RPMI7951 (cell line): ENCODE data around the gene TMEM116. TPM values are rescaled to one million over a fixed set of nuclear protein-coding genes. Genes with fewer than 3 reads are reported as not detected.
"Not testable (repeated sequence)": the region's sequence is repeated elsewhere in the genome, so short reads cannot be mapped to it uniquely, and the experiment has no call there.

Source experiments
- DNase-seq: peaks from one replicate; pipeline ENCODE4 v3.0.0-alpha.2; 2012; ENCODE audit warnings: low read depth
- total RNA-seq: library from RNA; depleted of rRNA; stranded (reverse); fragments of >200 nt; shearing (Covaris generic); gene quantifications from 2 replicates; pipeline ENCODE4 v1.2.3, GENCODE V29; 2014

Gene TMEM116
- total RNA-seq, 1 experiment from 2014 or later = 12.4 TPM

DNA sequence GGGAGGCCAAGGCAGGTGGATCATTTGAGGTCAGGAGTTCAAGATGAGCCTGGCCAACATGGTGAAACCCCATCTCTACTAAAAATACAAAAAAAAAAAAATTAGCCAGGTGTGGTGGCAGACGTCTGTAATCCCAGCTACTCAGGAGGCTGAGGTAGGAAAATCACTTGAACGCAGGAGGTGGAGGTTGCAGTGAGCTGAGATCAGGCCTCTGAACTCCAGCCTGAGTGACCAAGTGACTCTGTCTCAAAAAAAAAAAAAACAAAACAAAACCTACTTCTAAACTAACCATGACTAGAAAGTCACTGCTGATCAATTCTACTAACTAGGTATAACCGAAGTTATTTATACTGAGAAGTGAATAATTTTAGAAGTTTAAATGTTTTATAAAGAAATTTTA lies 3.4 kb downstream of the TMEM116 start:
- not testable (repeated sequence) for DNase-seq

DNA sequence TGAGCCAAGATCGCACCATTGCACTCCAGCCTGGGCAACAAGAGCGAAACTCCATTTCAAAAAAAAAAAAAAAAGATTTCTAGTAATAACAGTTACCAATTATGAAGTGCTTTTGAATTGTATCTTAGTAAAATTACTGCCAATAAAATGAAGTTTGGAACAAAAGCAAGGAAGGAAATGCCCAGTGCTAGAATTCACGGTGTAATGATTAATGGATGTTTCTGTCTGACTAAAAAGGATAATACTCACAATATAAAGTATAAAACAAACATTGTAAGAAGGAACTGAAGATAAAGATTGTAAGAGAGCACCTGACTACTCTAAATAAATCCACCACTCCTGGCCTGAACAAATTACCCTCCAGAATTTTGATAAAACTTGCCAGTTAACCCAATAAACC lies 4.0 kb downstream of the TMEM116 start:
- DNase-seq = no peak

DNA sequence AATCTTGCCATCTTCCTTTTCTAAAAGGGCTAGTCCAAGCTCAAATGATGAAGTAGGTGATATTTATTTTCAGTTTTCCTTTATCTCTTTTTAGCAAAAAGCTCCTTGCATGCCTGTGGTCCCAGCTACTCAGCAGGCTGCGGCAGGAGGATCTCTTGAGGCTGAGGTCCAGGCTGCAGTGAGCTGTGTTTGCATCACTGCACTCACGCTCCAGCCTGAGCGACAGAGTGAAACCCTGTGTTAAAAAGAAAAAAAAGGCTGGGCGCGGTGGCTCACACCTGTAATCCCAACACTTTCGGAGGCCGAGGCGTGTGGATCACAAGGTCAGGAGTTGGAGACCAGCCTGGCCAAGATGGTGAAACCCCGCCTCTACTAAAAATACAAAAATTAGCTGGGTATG lies 5.0 kb downstream of the TMEM116 start:
- DNase-seq = no peak

DNA sequence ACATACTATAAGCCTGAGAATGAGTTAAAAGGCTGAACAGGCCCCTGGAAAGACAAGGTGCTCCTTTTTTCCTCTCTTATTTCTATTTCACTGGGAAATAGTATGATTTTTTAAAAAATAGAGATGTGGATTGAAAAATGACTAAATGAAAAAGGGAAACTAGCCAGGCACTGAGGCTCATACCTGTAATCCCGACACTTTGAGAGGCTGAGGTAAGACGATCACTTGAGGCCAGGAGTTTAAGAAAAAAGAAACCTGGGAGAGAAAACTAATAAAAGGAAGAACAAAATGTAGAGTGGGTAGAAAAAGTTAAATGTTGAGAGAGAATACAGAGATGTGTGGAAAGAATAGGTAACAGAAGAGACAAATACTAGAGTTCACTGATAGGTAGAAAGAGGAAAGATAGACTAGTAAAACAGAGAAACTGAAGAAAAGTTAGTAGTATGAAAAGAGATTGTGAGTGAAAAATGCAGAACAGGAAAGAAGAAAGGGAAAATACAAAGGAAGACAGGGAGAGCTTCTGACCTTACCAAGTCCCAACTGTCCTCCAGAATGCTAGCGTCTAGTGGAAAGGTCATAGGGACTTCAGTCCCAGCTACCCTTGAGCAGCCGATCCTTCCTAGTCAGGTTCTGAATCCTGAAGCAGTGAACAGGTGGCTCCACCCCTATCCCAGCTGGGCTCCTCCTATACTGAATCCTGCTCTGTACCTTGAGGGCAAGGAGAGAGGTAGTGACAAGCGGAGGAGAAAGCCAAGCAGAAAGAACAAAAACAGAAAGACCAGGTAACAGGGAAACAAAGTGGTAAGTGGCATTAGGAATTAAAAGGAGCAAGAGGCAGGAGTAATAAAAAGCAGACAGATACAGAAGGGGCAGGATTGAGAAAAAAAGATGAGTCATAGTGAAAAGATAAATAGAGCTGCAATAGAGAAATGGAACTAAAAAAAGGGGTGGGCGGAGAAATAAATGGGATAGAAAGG lies 7.3 kb downstream of the TMEM116 start:
- DNase-seq = no peak

DNA sequence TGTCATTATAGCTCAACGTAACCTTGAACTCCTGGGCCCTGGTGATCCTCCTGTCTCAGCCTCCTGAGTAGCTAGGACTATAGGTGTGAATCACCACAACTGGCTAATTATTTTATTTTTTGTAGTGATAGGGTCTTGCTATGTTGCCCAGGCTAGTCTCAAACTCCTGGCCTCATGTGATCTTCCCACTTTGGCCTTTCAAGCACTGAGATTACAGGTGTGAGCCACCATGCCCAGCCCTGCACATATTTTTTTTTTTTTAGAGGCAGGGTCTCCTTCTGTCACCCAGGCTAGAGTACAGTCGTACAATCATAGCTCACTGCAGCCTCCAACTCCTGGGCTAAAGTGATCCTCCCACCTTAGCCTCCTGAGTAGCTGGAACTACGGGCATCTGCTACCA lies 8.9 kb downstream of the TMEM116 start:
- no peak for DNase-seq

DNA sequence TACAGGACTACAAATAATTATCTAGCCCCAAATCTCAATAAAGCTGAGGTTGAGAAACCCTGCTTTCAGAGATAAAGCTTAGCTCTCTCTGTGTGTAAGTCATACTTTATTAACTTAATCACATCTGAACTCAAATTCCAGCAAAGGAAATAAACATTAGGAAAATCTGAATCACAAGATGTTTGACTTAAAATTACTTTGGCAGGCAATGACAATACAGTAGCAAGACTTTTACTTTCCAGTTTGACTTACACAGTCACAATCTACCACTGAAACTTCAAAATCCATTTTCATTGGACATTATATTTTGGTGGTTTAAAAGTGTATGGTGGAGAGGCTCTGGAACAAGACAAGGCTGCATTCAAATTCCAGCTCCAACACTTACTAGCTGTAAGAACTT lies 11.4 kb downstream of the TMEM116 start:
- no peak for DNase-seq

DNA sequence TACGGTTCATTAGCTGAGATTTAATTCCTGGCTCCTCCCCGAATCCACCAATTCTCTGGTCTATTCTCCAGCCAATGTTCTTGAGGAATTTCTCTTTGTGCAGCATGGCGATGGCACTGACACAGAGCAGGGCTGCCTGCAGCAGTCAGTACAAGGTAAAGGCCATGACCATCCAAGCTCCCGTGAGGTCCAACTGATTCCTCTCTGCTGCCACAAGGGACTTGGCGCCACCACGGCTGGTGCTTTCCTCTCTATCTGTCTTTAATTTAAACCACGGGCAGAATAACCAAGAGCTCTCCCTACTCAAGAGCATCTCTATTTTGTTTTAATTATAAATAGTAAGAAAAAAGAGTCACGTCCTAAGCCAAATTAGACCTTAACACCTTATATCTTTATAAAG lies 12.1 kb downstream of the TMEM116 start:
- no peak for DNase-seq

DNA sequence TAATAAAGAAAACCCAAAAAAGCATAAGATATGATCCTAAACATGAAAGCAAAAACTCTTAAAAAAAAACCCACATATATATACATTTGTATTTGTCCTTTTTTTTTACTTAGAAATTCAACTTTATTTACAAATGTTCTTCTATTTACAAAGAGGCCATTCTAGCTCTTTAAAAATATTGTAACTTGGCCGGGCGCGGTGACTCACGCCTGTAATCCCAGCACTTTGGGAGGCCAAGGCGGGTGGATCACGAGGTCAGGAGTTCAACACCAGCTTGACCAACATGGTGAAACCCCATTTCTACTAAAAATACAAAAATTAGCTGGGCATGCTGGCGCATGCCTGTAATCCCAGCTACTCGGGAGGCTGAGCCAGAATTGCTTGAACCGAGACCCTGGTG lies 13.8 kb downstream of the TMEM116 start:
- not testable (repeated sequence) for DNase-seq

DNA sequence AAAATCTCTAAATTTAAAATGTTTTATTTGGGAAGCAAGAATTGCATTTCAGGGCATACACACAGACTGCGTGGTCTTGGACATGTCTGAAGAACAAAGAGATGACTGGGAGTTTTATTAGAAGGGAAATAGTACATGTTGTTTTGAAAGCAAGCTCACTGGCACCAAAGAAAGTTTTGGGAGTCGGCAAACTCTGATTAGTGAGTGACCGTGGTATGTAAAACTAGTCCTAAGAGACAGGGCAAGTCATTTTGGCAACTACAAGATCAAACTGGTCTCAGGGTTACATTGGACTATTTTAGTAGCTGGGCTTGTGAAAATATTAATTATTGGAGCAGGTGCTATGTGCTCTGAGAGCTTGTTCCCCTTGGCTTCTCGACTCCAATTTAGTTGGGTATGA lies 14.9 kb downstream of the TMEM116 start:
- DNase-seq = no peak

DNA sequence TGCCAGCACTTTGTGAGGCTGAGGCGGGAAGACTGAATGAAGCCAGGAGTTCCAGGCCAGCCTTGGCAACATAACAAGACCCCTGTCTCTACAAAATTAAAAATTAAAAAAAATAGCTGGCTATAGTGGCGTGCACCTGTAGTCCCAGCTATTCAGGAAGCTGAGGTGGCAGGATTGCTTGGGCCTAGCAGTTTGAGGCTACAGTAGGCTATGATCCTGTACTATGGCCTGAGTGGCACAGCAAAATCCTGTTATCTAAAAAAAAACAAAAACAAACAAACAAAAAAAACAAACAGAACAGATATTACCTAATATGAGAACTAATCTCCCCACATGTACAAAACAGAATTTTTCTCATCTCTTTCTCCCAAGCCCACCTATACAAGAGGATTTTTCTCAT lies 15.7 kb downstream of the TMEM116 start:
- DNase-seq = no peak

DNA sequence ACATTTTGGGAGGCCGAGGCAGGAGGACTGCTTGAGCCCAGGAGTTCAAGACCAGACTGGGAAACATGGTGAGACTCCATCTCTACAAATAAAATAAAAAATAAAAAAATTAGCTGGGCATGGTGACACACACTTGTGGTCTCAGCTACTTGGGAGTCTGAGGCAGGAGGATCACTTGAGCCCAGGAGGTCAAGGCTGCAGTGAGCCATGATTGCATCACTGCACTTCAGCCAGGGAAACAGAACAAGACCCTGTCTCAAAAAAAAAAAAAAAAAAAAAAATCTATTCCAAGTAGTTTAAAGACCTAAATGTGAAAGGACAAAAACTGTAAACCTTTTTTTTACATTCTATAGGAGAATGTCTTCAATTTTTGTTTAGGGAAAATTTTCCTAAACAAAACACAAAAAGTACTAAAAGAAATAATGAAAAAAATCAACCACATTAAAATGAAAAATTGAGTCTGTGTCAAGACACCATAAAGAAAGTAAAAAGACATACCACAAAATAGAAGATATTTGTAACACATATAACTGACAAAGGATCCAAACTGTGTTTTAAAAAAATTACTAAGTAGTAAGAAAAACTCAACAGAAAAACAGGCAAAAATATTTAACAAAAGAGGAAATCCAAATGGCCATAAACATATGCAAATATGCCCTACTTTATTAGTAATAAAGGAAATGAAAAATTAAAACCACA lies 17.0 kb downstream of the TMEM116 start:
- no peak for DNase-seq

DNA sequence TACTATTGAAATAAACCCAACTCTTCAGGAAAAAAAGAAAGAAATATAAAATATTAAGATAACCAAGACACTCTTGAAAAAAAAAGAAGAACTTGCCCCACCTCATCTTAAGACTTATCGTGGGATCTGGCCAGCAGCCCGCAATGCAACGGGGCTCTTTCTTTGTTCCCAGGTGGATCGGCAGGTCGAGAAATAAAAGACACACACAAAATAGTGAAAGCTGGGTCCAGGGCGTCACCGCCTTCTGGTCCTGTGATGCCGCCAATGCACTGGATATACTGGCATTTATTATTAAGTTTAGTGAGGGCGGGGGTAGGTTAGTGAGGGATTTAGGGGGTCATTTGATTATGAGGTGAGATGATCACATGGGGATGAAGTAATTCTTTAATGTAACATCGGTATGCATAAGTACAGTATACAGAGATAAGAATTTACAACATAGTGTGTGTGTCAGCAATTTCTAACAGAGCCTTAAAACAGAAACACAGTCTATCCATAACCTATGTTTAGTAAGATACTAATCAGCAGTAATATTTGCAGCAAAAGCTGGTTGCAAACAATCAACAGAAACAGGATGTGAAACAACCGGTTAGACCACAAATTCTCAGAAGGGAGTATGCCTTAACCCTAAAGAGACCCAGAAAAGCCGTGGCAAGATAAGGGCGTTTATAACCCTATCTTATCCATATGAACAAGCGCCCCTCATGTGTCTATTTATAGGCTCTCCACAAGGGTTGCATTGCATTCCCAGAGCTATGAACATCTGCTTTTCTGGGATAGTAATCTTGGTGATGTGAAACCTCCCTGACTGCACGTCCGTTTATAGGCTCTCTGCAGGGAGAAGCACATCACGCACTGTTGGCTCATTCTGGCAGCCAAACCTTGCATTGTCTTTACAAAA lies 18.5 kb downstream of the TMEM116 start:
- DNase-seq = not testable (repeated sequence)

DNA sequence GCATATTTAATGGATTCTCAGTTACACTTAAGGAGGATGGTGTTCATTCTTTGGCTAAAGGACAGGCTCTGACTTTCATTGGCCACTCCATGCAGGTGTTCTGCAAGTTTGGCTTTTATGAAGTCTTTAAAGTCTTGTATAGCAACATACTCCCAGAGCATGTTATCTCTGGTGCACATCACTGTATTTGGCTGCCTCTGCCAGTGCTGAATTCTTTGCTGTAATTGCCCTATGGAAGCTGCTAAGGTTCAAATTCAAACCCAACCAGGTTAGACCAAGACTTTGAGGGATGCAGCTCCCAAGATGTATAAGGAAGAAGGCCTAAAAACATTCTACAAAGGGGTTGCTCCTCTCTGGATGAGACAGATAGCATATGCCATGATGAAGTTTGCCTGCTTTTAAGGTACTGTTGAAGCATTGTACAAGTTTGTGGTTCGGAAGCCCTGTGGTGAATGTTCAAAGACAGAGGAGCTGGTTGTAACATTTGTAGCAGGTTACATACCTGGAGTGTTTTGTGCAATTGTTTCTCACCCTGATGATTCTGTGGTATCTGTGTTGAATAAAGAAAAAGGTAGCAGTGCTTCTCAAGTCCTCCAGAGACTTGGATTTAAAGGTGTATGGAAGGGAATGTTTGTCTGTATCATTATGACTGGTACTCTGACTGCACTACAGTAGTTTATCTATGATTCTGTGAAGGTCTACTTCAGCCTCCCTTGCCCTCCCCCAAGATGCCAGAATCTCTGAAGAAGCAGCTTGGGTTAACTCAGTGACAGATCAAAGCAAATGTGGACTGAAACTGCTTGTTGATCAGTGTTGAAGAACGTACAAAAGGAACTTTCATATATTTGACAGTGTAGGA lies 19.4 kb downstream of the TMEM116 start:
- no peak for DNase-seq

DNA sequence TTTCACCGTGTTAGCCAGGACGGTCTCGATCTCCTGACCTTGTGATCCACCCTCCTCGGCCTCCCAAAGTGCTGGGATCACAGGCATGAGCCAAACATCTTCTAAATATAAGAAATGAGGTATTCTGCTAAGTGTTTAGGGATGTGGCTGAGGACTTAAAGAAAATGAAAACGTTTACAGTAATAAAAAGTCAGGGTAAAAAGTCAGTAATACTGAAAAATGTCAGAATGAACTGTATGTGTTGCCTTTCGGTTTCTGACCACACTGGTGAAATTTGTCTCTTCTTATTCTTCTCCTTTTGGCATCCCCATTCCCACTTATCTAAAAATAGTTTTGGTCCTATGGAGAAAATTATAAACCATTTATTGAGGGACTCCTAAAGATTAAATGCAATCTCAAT lies 20.5 kb downstream of the TMEM116 start:
- DNase-seq = no peak

DNA sequence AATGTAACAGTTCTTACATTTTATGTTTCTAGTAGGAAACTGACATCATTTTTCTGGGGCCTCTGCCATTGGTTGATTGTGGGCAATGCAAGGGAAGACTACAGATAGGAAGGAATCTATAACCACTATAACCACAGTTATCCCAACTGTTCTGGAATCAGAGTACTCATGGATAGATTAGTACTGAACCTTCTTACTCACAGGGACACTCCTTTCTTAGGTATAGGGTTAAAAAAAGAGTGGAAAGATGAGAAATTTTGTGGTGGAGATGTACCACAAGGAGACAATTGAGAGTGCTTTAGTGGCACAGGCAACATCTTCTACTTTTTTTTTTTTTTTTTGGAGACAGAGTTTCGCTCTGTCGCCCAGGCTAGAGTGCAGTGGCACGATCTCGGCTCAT lies 21.0 kb downstream of the TMEM116 start:
- DNase-seq = no peak

DNA sequence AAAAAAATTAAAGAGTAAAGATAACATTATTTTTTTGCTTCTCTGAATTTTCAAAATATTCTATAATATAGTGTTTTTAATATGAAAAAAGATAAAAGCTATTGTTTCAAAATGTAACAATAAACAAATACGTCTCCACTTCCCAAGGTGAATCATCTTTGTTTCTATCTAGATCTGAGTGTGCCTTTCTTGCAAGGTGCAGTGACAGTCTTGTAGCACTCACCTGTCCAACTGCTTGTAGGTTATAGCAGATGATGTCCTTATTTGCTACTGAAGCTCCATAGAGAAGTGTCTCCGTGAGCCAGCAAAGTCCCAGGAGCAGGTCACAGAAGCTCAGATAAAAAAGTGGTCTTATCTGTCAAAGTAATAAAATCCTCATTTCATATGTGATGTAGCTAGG lies 21.4 kb downstream of the TMEM116 start:
- DNase-seq = no peak

DNA sequence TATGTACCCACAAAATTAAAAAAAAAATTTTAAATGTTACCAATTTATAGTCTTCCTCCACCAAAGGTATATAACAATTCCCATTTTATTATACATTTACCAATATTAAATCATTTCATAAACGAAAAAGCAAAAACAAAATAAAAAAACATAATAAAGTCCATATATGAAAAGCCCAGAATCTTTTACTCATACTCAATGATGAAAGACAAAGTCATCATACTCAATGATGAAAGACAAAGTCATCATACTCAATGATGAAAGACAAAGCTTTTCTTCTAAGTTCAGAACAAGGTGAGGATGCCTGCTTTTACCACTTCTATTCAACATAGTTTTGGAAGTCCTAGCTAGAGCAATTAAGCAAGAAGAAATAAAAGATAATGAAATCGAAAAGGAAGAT lies 28.1 kb downstream of the TMEM116 start:
- DNase-seq = no peak

DNA sequence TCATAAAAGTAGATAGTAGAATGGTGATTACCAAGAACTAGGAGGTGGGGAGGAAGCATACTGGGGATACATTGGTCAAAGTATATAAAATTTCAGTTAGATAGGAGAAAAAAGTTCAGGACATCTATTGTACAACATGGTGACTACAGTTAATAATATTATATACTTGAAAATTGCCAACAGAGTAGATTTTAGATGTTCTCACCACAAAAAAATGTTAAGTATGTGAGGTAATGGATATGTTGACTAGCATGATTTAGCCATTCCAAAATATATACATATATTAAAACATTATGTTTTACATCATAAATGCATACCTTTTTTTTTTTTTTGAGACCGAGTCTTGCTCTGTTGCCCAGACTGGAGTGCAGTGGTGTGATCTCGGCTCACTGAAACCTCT lies 31.0 kb downstream of the TMEM116 start:
- DNase-seq = no peak

DNA sequence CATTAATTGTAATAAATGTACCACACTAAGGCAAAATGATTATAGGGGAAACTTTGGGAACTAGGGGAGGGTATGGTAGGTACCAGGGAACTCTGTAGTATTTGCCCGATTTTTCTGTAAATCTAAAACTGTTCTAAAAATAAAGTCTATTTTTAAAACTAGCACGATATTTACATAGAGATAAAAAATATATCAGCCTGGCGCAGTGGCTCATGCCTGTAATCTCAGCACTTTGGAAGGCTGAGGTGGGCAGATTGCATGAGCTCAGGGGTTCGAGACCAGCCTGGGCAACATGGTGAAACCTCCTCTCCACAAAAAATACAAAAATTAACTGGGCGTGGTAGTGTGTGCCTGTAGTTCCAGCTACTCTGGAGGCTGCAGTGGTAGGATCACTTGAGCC lies 32.4 kb downstream of the TMEM116 start:
- no peak for DNase-seq

DNA sequence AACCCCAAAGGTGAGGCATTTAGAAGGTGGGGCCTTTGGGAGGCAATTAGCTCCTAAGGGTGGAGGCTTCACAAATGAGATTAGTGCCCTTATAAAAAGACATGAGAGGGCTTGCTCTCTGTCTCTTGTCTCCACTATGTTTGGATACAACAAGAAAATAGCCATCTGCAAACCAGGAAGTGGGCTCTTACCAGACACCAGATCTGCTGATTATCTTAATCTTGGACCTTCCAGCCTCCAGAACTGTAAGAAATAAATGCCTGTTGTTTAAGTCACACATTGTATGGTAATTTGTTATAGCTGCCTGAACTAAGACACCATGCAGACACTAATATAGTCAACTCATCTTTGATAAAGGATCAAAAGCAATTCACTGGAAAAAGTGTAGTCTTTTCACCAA lies 34.4 kb downstream of the TMEM116 start:
- no peak for DNase-seq

DNA sequence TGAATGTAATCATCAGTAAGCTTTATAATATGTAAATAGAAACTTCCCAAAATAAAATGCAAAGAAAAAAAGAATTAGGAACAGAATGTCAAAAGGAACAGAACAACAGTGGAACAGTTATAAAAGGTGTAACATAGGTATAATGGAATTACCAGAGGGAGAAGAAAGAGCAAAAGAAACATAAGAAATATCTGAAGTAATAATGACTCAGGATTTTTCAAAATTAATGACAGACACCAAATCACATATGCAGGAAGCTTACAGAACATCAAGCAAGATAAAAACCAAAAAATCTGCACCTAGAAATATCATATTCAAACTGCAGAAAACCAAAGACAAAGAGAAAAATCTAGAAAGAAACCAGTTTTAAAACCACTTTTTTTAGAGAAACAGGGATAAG lies 36.1 kb downstream of the TMEM116 start:
- DNase-seq = no peak
